Thyroid gland (tissue), 4 donors: Measurements from ENCODE around the gene RAI1. TPM values are rescaled to one million over a fixed set of nuclear protein-coding genes. Genes with fewer than 3 reads are reported as not detected.

Experiments
- DNase-seq, 2 donors: peaks; one replicate each; pipeline ENCODE4 v3.0.0-alpha.2; 2019
- H3K27ac ChIP-seq, 3 donors: fragments of 200-600 bp; sonication (generic); 1 replicate in 2 of 3; 2 replicates in 1 of 3; pipeline ENCODE4 v1.5.1; 2016 to 2019; ENCODE audit warnings: mild to moderate bottlenecking in 1 of 3, moderate library complexity in 1 of 3
- H3K27me3 ChIP-seq: fragments of 200-600 bp; sonication (generic); one replicate; pipeline ENCODE4 v1.5.1; 2019
- H3K36me3 ChIP-seq, 2 donors: fragments of 200-600 bp; sonication (generic); one replicate each; pipeline ENCODE4 v1.5.1; 2016 to 2019
- H3K4me1 ChIP-seq, 2 donors: fragments of 200-600 bp; sonication (generic); one replicate each; pipeline ENCODE4 v1.5.1; 2017 to 2019
- H3K4me3 ChIP-seq, 3 donors: fragments of 200-600 bp; sonication (generic); replicated peaks in 1 of 3; 1 replicate in 2 of 3; 2 replicates in 1 of 3; pipeline ENCODE4 v1.5.1; 2016; ENCODE audit warnings: mild to moderate bottlenecking in 1 of 3
- H3K9me3 ChIP-seq: fragments of 200-600 bp; sonication (generic); one replicate; pipeline ENCODE4 v1.5.1; 2017
- CTCF ChIP-seq, 6 experiments: fragments of 200-600 bp in 3 of 6; fragments of 450-650 bp in 3 of 6; sonication (generic) in 3 of 6; IDR thresholded peaks; one replicate each; pipeline ENCODE4 v1.5.1; 2016 to 2019; ENCODE audit warnings: antibody characterized with exemption in 6 of 6, mild to moderate bottlenecking in 2 of 6, inconsistent platforms in 1 of 6, moderate library complexity in 1 of 6
- POLR2A ChIP-seq, 2 donors: fragments of 450-650 bp; IDR thresholded peaks; one replicate each; pipeline ENCODE4 v1.6.1; 2017; ENCODE audit warnings: antibody characterized with exemption in 2 of 2, mild to moderate bottlenecking in 2 of 2, moderate library complexity in 1 of 2
- WGBS, 2 donors: methylation state at CpG; one replicate each; pipeline ENCODE4 v1.1.5; 2017; 5-methylcytosine and 5-hydroxymethylcytosine counted together
- intact Hi-C: fragments of 100-400 bp; cut with DNase I; formaldehyde crosslinking; loops from one replicate; pipeline ENCODE4 v1.15.1; 2023
- total RNA-seq, 4 donors: library from RNA; depleted of rRNA; stranded (reverse); fragments of >200 nt; gene quantifications; one replicate each; pipeline ENCODE4 v1.2.3, GENCODE V29; 2016

Gene RAI1
- total RNA-seq, 4 donors from 2014 or later: 19.1 to 52.3 (median 34.1) TPM

GRCh38 chr17:17758941-17759563 lies 77.8 kb downstream of the RAI1 start:
- TF ChIP-seq POLR2A (IDR thresholded peaks at IDR 0.05) (no peak), CTCF (IDR thresholded peaks at IDR 0.05) (no peak)
- intact Hi-C loops: no loop called here
- Histone ChIP-seq H3K4me3 (no peak overlapping the region), H3K36me3 (no peaks in the 10 kb centered on the region), H3K27ac (no peak overlapping the region), H3K27me3 (no peaks in the 10 kb centered on the region), H3K4me1 (peaks cover 18 to 30% of the 10 kb centered on the region in 2 donors), H3K9me3 (no peaks in the 10 kb centered on the region)
- no peak for DNase-seq
- 94 to 99% methylated on average over 7 of the region's 7 CpGs for WGBS, 2 donors

- Histone ChIP-seq H3K4me3 (no peak overlapping the region), H3K36me3 (no peaks in the 10 kb centered on the region), H3K27me3 (no peaks in the 10 kb centered on the region), H3K4me1 (peaks cover 5 to 20% of the 10 kb centered on the region in 2 donors), H3K9me3 (no peaks in the 10 kb centered on the region), H3K27ac (no peak overlapping the region)
- intact Hi-C loops: no loop called here
- 81 to 92% methylated on average over 5 to 6 of the region's 7 CpGs for WGBS, 2 donors
- TF ChIP-seq POLR2A (IDR thresholded peaks at IDR 0.05): no peak
- TF ChIP-seq CTCF (IDR thresholded peaks at IDR 0.05): no peak
- no peak for DNase-seq
Measured at GRCh38 chr17:17760350-17760749, 79.1 kb downstream of the RAI1 start.

- DNase-seq: no peak
- H3K27ac ChIP-seq: no peak overlapping the region
- intact Hi-C loops: no loop called here
- H3K4me1 ChIP-seq: peaks cover 7 to 20% of the 10 kb centered on the region in 2 donors
- H3K36me3 ChIP-seq: no peaks in the 10 kb centered on the region
- H3K27me3 ChIP-seq: no peaks in the 10 kb centered on the region
- H3K4me3 ChIP-seq: no peak overlapping the region
- H3K9me3 ChIP-seq: no peaks in the 10 kb centered on the region
- TF ChIP-seq CTCF (IDR thresholded peaks at IDR 0.05) (no peak), POLR2A (IDR thresholded peaks at IDR 0.05) (no peak)
- WGBS, 2 donors: 87 to 90% methylated on average over 8 of the region's 8 CpGs
Measured at GRCh38 chr17:17760872-17761550, 79.8 kb downstream of the RAI1 start.

GRCh38 chr17:17761894-17762743 lies 80.9 kb downstream of the RAI1 start:
- Histone ChIP-seq H3K4me1 (peaks cover 18 to 23% of the 10 kb centered on the region in 2 donors), H3K36me3 (no peaks in the 10 kb centered on the region), H3K9me3 (no peaks in the 10 kb centered on the region), H3K27me3 (no peaks in the 10 kb centered on the region), H3K4me3 (no peak overlapping the region), H3K27ac (no peak overlapping the region)
- intact Hi-C loops: no loop called here
- DNase-seq: no peak
- 96 to 97% methylated on average over 11 of the region's 11 CpGs for WGBS, 2 donors
- TF ChIP-seq CTCF (IDR thresholded peaks at IDR 0.05): no peak
- no peak for TF ChIP-seq POLR2A (IDR thresholded peaks at IDR 0.05)
